ENCODE data around the gene NTN1. TPM values are rescaled to one million over a fixed set of nuclear protein-coding genes. Genes with fewer than 3 reads are reported as not detected.

NTN1 gene
- total and polyA plus RNA-seq, 2 of the 4 experiments (the other 2 are of a cell fraction), result under 0.01 to 0.07 TPM

DNA sequence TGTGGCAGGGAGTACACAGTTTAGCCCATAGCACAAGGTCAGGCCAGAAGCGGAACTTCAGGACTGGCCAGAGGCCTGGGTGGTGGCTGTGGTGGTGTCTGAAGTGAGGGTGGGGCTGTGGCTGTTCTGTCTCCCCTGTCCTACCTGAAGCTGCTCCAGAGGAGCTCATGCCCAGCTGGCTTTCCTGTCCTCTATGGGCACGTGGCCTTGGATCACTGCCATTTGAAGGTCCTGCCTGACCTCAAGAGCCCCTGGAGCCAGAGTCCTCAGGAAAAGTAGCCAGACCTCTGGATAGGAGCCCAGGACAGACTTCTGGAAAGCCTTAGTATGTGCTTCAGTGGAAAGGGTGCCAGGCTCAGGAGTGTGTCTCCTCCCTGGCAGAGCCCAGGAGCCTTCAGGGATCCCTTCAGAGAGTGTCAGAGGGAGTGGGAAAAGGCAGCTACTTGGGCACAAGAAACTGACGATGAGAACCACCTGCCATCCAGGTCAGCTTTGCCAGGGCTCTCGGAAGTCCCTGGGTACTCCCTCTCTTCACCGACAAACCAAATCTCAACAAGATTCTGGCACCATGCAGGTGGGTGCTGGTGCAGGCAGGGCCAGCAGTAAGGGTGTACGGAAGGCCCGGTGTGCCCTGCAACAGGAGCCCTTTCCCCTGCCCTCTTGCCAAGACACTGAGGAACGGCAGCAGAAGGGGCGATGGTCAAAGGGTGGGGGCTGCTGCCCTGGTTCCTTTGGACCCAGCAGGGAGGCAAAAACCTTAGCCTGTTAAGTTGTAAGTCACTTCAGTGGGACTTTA is 153.7 kb downstream of the NTN1 start:
- Histone ChIP-seq H3K27ac (ENCODE audit: insufficient read depth, low read length) (no peak overlapping the region), H3K4me2 (ENCODE audit: low read depth, low read length) (no peak overlapping the region), H3K4me3 (ENCODE audit: insufficient read depth, low read depth, low read length) (no peak overlapping the region), H3K36me3 (ENCODE audit: control insufficient read depth, insufficient read depth, low read length) (no peaks in the 10 kb centered on the region), H3K23ac (ENCODE audit: low read depth, low read length) (no peak overlapping the region), H3K27me3 (ENCODE audit: control insufficient read depth, insufficient read depth, low read length) (no peaks in the 10 kb centered on the region; the same call in 1 of the 2 replicates), H4K8ac (ENCODE audit: low read depth in 2 of 2, low read length in 2 of 2) (no peak overlapping the region), H4K20me1 (ENCODE audit: insufficient read depth, low read length) (no peaks in the 10 kb centered on the region), H3K14ac (replicated peaks; ENCODE audit: low read depth, low read length) (no peak overlapping the region), H3K4ac (ENCODE audit: low read depth, low read length) (no peak overlapping the region), H2AFZ (replicated peaks; ENCODE audit: low read length, poor library complexity) (no peak overlapping the region), H3K79me1 (ENCODE audit: low read depth in 1 of 2, low read length in 2 of 2) (no peaks in the 10 kb centered on the region), H2BK20ac (ENCODE audit: low read depth, low read length) (no peak overlapping the region), H3K4me1 (ENCODE audit: control insufficient read depth, insufficient read depth, low read length) (no peaks in the 10 kb centered on the region), H2BK5ac (ENCODE audit: low read depth, low read length, poor library complexity, severe bottlenecking) (no peak overlapping the region), H2BK120ac (ENCODE audit: low read depth, low read length) (no peak overlapping the region), H3K18ac (ENCODE audit: low read depth, low read length) (no peak overlapping the region), H4K91ac (ENCODE audit: insufficient read depth, low read depth, low read length) (no peak overlapping the region), H3K9me1 (ENCODE audit: insufficient read depth, low read length) (no peaks in the 10 kb centered on the region), H3K56ac (ENCODE audit: extremely low read depth, insufficient read depth, low read length) (no peak overlapping the region), H3K9me3 (ENCODE audit: control insufficient read depth, insufficient read depth, low read length) (peaks cover 6% of the 10 kb centered on the region), H3K9ac (ENCODE audit: low read depth, low read length) (no peak overlapping the region), H2AK9ac (replicated peaks; ENCODE audit: low read depth, low read length, poor library complexity) (no peak overlapping the region), H4K5ac (ENCODE audit: low read depth, low read length) (no peak overlapping the region), H2AK5ac (ENCODE audit: low read depth, low read length) (no peak overlapping the region), H2BK15ac (ENCODE audit: low read depth, low read length) (no peak overlapping the region)
- no peak for DNase-seq
- BruUV-seq (replicated peaks), result no TSS peak
- TF ChIP-seq RCOR1 (IDR thresholded peaks at IDR 0.05; ENCODE audit: insufficient replicate concordance, low read length), result no peak
- no peak for TF ChIP-seq SMC3 (IDR thresholded peaks at IDR 0.05; ENCODE audit: low read depth, low read length)
- no peak for TF ChIP-seq CEBPB (IDR thresholded peaks at IDR 0.05; ENCODE audit: low read depth, low read length)
- TF ChIP-seq BHLHE40 (IDR thresholded peaks at IDR 0.05; ENCODE audit: low read depth, low read length), result no peak
- no peak for TF ChIP-seq RFX5 (IDR thresholded peaks at IDR 0.05; ENCODE audit: low read depth, low read length)
- TF ChIP-seq, protein P1, sequence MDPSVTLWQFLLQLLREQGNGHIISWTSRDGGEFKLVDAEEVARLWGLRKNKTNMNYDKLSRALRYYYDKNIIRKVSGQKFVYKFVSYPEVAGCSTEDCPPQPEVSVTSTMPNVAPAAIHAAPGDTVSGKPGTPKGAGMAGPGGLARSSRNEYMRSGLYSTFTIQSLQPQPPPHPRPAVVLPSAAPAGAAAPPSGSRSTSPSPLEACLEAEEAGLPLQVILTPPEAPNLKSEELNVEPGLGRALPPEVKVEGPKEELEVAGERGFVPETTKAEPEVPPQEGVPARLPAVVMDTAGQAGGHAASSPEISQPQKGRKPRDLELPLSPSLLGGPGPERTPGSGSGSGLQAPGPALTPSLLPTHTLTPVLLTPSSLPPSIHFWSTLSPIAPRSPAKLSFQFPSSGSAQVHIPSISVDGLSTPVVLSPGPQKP (IDR thresholded peaks at IDR 0.05; ENCODE audit: borderline replicate concordance, low read depth, low read length), result no peak
- TF ChIP-seq FOS (IDR thresholded peaks at IDR 0.05; ENCODE audit: low read depth, low read length), result no peak
- TF ChIP-seq, protein P2, sequence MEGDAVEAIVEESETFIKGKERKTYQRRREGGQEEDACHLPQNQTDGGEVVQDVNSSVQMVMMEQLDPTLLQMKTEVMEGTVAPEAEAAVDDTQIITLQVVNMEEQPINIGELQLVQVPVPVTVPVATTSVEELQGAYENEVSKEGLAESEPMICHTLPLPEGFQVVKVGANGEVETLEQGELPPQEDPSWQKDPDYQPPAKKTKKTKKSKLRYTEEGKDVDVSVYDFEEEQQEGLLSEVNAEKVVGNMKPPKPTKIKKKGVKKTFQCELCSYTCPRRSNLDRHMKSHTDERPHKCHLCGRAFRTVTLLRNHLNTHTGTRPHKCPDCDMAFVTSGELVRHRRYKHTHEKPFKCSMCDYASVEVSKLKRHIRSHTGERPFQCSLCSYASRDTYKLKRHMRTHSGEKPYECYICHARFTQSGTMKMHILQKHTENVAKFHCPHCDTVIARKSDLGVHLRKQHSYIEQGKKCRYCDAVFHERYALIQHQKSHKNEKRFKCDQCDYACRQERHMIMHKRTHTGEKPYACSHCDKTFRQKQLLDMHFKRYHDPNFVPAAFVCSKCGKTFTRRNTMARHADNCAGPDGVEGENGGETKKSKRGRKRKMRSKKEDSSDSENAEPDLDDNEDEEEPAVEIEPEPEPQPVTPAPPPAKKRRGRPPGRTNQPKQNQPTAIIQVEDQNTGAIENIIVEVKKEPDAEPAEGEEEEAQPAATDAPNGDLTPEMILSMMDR (conservative IDR thresholded peaks at IDR 0.05; ENCODE audit: low read depth, low read length), result no peak
- CTCF ChIA-PET, result no interaction called here
- 80% methylated on average over 2 of the region's 9 CpGs; no CpG with 5 or more reads in 1 of the 2 experiments for WGBS, 2 experiments (ENCODE audit: extremely low coverage in 2 of 2, insufficient read length in 1 of 2)
- in situ Hi-C loops (cut with MboI; ENCODE audit: low sequenced_read_pairs) (no loop called here), dilution Hi-C loops (cut with HindIII; ENCODE audit: low sequenced_read_pairs, unreplicated experiment) (no loop called here), intact Hi-C loops (cut with micrococcal nuclease) (no loop called here)
- POLR2A ChIA-PET (ENCODE audit: unreplicated experiment), result no interaction called here
- ATAC-seq (ENCODE audit: low read depth), result no peak
